ENCODE data around the gene PCDH15.

- TF ChIP-seq ZNF114 (CRISPR knock-in tag; IDR thresholded peaks at IDR 0.05) (no peak), CTCF (conservative IDR thresholded peaks at IDR 0.05; ENCODE audit: low read depth in 2 of 2) (no peak), EZH2 (IDR thresholded peaks at IDR 0.05; ENCODE audit: low read depth, unreplicated experiment) (no peak), NANOG (IDR thresholded peaks at IDR 0.05; ENCODE audit: borderline replicate concordance) (no peak), ZNF331 (CRISPR knock-in tag; IDR thresholded peaks at IDR 0.05; ENCODE audit: low read depth) (no peak), POLR2AphosphoS5 (IDR thresholded peaks at IDR 0.05; ENCODE audit: low read depth) (no peak)
- TF ChIP-seq, protein P1, sequence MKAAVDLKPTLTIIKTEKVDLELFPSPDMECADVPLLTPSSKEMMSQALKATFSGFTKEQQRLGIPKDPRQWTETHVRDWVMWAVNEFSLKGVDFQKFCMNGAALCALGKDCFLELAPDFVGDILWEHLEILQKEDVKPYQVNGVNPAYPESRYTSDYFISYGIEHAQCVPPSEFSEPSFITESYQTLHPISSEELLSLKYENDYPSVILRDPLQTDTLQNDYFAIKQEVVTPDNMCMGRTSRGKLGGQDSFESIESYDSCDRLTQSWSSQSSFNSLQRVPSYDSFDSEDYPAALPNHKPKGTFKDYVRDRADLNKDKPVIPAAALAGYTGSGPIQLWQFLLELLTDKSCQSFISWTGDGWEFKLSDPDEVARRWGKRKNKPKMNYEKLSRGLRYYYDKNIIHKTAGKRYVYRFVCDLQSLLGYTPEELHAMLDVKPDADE (IDR thresholded peaks at IDR 0.05): no peak
- TF ChIP-seq, protein P2, sequence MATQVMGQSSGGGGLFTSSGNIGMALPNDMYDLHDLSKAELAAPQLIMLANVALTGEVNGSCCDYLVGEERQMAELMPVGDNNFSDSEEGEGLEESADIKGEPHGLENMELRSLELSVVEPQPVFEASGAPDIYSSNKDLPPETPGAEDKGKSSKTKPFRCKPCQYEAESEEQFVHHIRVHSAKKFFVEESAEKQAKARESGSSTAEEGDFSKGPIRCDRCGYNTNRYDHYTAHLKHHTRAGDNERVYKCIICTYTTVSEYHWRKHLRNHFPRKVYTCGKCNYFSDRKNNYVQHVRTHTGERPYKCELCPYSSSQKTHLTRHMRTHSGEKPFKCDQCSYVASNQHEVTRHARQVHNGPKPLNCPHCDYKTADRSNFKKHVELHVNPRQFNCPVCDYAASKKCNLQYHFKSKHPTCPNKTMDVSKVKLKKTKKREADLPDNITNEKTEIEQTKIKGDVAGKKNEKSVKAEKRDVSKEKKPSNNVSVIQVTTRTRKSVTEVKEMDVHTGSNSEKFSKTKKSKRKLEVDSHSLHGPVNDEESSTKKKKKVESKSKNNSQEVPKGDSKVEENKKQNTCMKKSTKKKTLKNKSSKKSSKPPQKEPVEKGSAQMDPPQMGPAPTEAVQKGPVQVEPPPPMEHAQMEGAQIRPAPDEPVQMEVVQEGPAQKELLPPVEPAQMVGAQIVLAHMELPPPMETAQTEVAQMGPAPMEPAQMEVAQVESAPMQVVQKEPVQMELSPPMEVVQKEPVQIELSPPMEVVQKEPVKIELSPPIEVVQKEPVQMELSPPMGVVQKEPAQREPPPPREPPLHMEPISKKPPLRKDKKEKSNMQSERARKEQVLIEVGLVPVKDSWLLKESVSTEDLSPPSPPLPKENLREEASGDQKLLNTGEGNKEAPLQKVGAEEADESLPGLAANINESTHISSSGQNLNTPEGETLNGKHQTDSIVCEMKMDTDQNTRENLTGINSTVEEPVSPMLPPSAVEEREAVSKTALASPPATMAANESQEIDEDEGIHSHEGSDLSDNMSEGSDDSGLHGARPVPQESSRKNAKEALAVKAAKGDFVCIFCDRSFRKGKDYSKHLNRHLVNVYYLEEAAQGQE (IDR thresholded peaks at IDR 0.05; ENCODE audit: unreplicated experiment): no peak
These were observed 134.8 kb downstream of the PCDH15 start for GRCh38 chr10:54666192-54666591.
